ENCODE data around the gene MYO1D. TPM values are rescaled to one million over a fixed set of nuclear protein-coding genes. Genes with fewer than 3 reads are reported as not detected.

The MYO1D gene
- total and polyA plus RNA-seq, 2 of the 13 experiments (the other 11 are each of a cell fraction or from before 2014, with no cell fraction given) = 13.2 to 17.3 TPM

DNA sequence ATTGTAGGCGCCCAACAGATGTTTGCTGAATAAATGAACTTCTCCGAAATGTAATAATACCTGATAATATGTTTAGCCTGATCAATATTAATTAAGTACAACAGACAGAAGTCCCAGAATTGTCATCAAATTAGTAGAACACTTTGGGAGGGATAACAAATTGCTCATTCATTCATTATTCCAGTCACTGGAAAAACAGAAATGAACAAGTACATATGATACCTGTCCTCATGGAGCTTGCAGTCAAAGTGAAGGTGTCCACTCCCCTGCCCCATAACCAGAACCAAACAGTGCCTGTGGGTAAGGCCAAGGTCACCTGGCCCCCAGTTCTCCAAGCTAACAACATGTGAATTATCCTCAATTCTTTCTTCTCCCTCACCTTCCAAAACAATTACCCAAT, 42.8 kb downstream of the MYO1D start (continued):
- TF ChIP-seq, protein P1, sequence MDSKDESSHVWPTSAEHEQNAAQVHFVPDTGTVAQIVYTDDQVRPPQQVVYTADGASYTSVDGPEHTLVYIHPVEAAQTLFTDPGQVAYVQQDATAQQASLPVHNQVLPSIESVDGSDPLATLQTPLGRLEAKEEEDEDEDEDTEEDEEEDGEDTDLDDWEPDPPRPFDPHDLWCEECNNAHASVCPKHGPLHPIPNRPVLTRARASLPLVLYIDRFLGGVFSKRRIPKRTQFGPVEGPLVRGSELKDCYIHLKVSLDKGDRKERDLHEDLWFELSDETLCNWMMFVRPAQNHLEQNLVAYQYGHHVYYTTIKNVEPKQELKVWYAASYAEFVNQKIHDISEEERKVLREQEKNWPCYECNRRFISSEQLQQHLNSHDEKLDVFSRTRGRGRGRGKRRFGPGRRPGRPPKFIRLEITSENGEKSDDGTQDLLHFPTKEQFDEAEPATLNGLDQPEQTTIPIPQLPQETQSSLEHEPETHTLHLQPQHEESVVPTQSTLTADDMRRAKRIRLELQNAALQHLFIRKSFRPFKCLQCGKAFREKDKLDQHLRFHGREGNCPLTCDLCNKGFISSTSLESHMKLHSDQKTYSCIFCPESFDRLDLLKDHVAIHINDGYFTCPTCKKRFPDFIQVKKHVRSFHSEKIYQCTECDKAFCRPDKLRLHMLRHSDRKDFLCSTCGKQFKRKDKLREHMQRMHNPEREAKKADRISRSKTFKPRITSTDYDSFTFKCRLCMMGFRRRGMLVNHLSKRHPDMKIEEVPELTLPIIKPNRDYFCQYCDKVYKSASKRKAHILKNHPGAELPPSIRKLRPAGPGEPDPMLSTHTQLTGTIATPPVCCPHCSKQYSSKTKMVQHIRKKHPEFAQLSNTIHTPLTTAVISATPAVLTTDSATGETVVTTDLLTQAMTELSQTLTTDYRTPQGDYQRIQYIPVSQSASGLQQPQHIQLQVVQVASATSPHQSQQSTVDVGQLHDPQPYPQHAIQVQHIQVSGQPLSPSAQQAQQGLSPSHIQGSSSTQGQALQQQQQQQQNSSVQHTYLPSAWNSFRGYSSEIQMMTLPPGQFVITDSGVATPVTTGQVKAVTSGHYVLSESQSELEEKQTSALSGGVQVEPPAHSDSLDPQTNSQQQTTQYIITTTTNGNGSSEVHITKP (CRISPR knock-in tag; IDR thresholded peaks at IDR 0.05; ENCODE audit: low read depth) = no peak
- no peak for TF ChIP-seq CCDC6 (CRISPR knock-in tag; IDR thresholded peaks at IDR 0.05)
- no peak for TF ChIP-seq ZNF572 (CRISPR knock-in tag; IDR thresholded peaks at IDR 0.05)

DNA sequence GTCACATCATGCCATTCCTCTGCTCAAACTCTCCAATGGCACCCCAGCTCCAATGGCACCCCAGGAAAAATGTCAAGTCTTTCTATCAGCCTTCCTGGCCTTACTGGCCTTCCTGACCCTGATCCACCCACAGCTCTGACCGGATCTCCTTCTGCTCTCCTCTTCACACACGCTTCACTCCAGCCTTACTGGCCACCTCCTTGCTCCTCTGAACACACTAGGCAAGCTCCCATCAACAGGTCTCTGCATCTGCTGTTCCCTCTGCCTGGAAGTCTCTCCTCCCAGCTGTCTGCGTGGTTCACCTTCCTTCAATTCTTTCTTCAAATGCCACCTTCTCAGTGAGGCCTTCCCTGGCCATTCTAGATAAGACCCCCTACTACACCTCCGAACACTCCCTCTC, 43.4 kb downstream of the MYO1D start:
- intact Hi-C loops (cut with micrococcal nuclease; ENCODE audit: unreplicated experiment) = no loop called here
- H3K4me1 ChIP-seq (ENCODE audit: insufficient read depth, low read length) = peaks cover 27% of the 10 kb centered on the region
- TF ChIP-seq MZF1 (CRISPR knock-in tag; IDR thresholded peaks at IDR 0.05; ENCODE audit: borderline replicate concordance) = no peak
- no peak for TF ChIP-seq ZNF180 (CRISPR knock-in tag; IDR thresholded peaks at IDR 0.05; ENCODE audit: borderline replicate concordance, low read depth)
- TF ChIP-seq, protein P2, sequence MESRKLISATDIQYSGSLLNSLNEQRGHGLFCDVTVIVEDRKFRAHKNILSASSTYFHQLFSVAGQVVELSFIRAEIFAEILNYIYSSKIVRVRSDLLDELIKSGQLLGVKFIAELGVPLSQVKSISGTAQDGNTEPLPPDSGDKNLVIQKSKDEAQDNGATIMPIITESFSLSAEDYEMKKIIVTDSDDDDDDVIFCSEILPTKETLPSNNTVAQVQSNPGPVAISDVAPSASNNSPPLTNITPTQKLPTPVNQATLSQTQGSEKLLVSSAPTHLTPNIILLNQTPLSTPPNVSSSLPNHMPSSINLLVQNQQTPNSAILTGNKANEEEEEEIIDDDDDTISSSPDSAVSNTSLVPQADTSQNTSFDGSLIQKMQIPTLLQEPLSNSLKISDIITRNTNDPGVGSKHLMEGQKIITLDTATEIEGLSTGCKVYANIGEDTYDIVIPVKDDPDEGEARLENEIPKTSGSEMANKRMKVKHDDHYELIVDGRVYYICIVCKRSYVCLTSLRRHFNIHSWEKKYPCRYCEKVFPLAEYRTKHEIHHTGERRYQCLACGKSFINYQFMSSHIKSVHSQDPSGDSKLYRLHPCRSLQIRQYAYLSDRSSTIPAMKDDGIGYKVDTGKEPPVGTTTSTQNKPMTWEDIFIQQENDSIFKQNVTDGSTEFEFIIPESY (CRISPR knock-in tag; IDR thresholded peaks at IDR 0.05) = no peak
- TF ChIP-seq, protein P3, sequence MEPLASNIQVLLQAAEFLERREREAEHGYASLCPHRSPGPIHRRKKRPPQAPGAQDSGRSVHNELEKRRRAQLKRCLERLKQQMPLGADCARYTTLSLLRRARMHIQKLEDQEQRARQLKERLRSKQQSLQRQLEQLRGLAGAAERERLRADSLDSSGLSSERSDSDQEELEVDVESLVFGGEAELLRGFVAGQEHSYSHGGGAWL (CRISPR knock-in tag; IDR thresholded peaks at IDR 0.05) = no peak
- no peak for TF ChIP-seq ZNF552 (CRISPR knock-in tag; IDR thresholded peaks at IDR 0.05; ENCODE audit: borderline replicate concordance)
- no peak for TF ChIP-seq ZNF34 (CRISPR knock-in tag; IDR thresholded peaks at IDR 0.05; ENCODE audit: borderline replicate concordance)
- no peak for TF ChIP-seq POLR2G (IDR thresholded peaks at IDR 0.05; ENCODE audit: low read depth, low read length)
- no peak for TF ChIP-seq MXI1 (IDR thresholded peaks at IDR 0.05; ENCODE audit: borderline replicate concordance, low read depth, low read length)
- TF ChIP-seq EP300 (IDR thresholded peaks at IDR 0.05; ENCODE audit: low read depth in 2 of 2, low read length in 2 of 2) = no peak
- TF ChIP-seq EP300 (CRISPR knock-in tag; IDR thresholded peaks at IDR 0.05; ENCODE audit: borderline replicate concordance) = no peak

More for the DNA sequence above, 43.4 kb downstream of the MYO1D start:
- no peaks in the 10 kb centered on the region for H3K9me3 ChIP-seq (ENCODE audit: low read length)
- in situ Hi-C loops (cut with HindIII; ENCODE audit: extremely low pct_ligation_motif_present, low pct_unique_long_range_greater_than_20kb) = no loop called here
- FAIRE-seq (no peak), ATAC-seq (no peak), DNase-seq (ENCODE audit: low spot score) (no peak)
- no peaks in the 10 kb centered on the region for H4K20me1 ChIP-seq (ENCODE audit: insufficient read depth, low read length)
- ChIA-PET POLR2A (no interaction called here), CTCF (ENCODE audit: low intra/inter-chr PET ratio, low total read pairs) (no interaction called here)
- no peak overlapping the region for H3K4me3 ChIP-seq (replicated peaks in 1 of 3; ENCODE audit: insufficient read depth in 1 of 3, low read depth in 2 of 3, low read length in 3 of 3)
- no peaks in the 10 kb centered on the region for H3K36me3 ChIP-seq (replicated peaks in 1 of 2; ENCODE audit: control insufficient read depth in 1 of 2, insufficient read depth in 2 of 2, low read length in 2 of 2)
- peaks cover 3% of the 10 kb centered on the region for H3K79me2 ChIP-seq (ENCODE audit: insufficient read depth, low read length)
- no peaks in the 10 kb centered on the region for H3K27me3 ChIP-seq (ENCODE audit: control insufficient read depth in 1 of 2, insufficient read depth in 2 of 2, low read length in 2 of 2)
- no peak overlapping the region for H3K4me2 ChIP-seq (ENCODE audit: low read depth, low read length)
- BruUV-seq (replicated peaks) = no TSS peak
- no peak overlapping the region for H3K9ac ChIP-seq (ENCODE audit: insufficient read depth, low read depth, low read length)
- no peak overlapping the region for H3K27ac ChIP-seq (ENCODE audit: extremely low read length, insufficient read depth, low read length)
- H2AFZ ChIP-seq (ENCODE audit: low read length) = no peak overlapping the region
- WGBS (ENCODE audit: low lambda C conversion rate) = 93% methylated on average over 4 of the region's 4 CpGs

All from HepG2 (cell line).